ENCODE data around the gene RPL23. TPM values are rescaled to one million over a fixed set of nuclear protein-coding genes. Genes with fewer than 3 reads are reported as not detected.

RPL23 gene
- total RNA-seq, 1 donor from 2014 or later = 2,261 TPM

DNA sequence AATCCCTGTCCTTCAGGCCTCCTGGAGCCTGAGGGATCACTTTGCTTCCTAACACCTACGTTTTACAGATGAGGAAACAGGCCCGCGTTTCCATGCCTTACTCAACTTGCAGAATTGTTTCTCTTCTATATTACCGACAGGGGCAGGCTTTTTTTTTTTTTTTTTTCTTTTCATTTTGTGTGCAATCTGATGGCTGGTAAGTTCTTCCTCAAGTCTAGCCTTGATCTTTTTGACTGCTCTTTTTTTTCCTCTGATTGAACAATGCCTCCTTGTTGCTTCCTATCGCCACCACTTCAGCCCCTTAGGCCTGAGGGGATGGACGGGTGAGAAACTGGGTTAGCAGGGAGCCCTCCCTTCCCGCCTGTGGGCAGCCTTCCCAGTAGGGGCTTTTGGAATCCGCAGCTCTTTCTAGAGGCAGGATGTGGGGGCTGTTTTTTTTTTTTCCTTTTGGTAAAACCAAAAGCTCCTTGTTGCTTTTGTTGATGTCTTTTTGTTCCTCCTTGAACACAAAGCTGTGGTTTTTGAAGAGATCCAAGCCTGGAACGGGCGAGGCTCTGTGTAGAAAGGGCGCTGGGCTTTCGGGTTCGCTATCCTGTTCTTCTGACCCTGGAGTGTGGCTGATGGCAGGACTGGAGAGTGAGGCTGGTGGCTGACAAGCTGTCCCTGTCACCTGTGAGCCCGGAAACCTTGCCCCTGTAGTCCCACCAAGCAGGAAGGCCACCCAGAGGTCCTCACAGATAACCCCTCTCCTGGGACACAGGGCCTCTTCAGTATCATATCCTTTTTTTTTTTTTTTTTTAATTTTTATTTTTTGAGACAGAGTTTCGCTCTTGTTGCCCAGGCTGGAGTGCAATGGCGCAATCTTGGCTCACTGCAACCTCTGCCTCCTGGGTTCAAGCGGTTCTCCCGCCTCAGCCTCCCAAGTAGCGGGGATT lies 30.3 kb upstream of the RPL23 start:
- no peak for DNase-seq

DNA sequence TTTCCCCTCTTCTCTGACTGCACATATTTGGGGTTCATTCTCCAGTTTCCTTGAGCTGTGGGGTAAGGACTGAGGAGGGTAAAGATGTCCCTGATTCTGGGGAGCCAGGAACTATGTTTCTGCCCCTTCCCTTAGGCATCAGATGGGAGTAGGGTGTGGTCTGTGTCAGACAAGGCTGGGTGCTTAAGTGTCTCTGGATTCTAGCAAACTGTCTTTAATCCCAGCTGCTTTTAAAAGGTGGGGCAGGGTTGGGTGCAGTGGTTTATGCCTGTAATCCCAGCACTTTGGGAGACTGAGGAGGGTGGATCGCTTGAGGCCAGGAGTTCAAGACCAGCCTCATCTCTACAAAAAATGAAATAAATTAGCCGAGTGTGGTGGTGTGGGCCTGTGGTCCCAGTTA lies 29.3 kb upstream of the RPL23 start:
- no peak for DNase-seq

- peak; percentile 28 for DNase-seq
These were observed 28.2 kb upstream of the RPL23 start for GRCh38 chr17:38881600-38882191.

- DNase-seq = peak; percentile 83
These were observed 26.6 kb upstream of the RPL23 start for GRCh38 chr17:38879878-38880665.

- DNase-seq = no peak
These were observed 23.8 kb upstream of the RPL23 start for GRCh38 chr17:38877130-38877851.

DNA sequence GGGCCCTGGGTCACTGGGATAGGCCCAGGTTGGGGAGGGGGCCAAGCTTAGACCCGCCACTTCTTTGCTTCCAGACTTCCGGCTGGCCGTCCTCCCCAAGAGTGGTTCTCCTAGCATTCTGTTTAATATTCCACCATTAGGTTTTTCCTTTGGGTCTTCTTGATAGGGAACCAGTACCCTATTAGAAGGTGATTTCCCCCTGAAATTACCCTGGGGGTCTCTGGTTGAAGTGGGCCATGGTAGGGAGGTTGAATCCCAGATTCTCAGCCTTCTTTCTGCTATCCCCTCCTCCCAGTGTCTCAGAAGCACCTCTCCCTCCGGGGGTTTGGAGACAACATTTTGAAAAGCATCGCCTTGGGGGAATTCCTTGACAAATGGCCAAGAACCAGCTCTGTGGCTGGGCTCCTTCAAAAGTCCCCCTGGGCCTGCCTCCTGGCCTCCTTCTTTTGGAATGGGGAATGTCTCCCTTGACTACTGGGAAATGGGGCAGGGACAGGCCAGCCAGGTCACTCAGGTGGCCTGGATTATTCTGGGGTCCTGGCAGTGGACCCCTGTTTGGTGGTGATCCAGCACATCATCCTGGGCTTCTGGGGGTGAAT lies 22.1 kb upstream of the RPL23 start:
- no peak for DNase-seq

- no peak for DNase-seq
These were observed 21.2 kb upstream of the RPL23 start for GRCh38 chr17:38874505-38875400.

- DNase-seq = no peak
These were observed 20.3 kb upstream of the RPL23 start for GRCh38 chr17:38873640-38874380.

DNA sequence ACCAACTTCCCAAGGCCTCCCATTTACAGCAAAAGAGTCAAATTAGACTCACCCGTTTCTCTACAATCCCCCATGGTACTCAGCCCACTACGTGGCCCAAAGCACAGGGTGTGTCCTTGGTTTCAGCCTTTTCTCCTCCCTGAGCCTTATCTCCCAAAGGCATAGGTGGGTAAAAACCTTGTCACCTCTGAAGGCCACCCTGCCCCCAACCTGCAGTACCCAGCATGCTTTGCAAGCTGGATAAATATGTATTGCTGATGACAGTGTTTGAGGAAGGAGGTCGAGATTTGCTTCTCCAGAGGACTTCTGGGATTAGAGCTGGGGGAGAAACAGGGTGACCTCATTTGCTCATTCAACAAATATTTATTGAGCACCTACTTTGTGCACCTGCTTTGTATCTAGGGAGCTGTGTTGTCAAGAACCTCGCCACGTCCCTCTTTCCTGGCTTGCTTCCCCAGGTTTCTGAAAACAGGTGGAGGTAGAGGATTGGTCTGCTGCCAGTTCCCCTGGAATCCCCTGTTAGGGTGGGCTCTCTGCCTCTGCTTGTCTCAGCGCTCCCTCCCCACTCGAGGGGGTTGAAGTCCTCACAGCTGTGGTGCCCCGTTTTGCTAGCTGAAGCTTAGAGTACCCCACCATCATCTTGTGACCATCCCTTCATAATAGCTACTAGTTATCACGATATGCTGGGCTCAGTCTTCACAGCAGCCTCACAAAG lies 19.3 kb upstream of the RPL23 start:
- DNase-seq = no peak

- no peak for DNase-seq
These were observed 18.5 kb upstream of the RPL23 start for GRCh38 chr17:38872027-38872511.

GRCh38 chr17:38871247-38872015 lies 17.9 kb upstream of the RPL23 start:
- no peak for DNase-seq

- DNase-seq = peak; percentile 40
These were observed 17.0 kb upstream of the RPL23 start for GRCh38 chr17:38870259-38871165.

- peak; percentile 88 for DNase-seq
These were observed 16.2 kb upstream of the RPL23 start, which contains the start of gene LASP1 for GRCh38 chr17:38869526-38870258. Gene LASP1, plus strand, starts transcription at chr17:38870058. Its CDS starts 132 bp downstream, at chr17:38870190.

DNA sequence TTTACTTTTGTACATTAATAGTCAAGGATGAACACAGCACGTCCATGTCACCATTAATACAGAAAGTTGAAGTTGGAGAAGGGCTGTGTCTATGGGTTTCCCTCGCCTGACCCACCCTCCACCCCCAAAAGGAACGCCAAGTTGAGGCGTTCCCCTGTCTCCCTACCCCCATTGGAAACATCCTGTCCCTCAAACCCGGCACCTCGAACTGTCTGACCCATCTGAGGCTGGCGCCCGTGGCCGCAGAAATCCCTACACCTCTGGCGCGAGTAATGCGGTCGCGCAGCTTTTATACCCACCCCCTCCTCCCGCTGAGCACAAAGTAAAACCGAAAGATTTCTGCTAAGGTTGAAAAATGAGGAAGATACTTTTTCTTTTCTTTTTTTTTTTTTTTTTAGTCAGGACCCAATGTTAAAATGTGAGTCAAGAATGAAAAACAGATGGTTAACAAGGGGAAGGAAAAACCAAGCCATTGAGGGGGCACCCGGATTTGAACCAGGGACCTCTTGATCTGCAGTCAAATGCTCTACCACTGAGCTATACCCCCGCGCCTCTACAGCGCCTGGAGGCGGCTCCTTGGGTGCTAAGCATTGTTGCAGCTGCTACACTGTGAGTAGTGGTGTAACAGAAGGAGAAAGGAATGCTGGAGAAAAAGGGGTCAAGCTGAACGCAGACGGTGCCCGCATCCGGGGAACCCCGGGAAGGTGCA lies 15.4 kb upstream of the RPL23 start:
- peak; percentile 87 for DNase-seq

GRCh38 chr17:38867968-38868816 lies 14.7 kb upstream of the RPL23 start:
- peak; percentile 62 for DNase-seq

Measured in skin of body (tissue), 2 donors.